Smooth muscle cell (in vitro differentiated cells): Measurements from ENCODE around the gene ZFHX3. TPM values are rescaled to one million over a fixed set of nuclear protein-coding genes. Genes with fewer than 3 reads are reported as not detected.
"Not testable (repeated sequence)": the region's sequence is repeated elsewhere in the genome, so short reads cannot be mapped to it uniquely, and the experiment has no call there.

Experiments used
- DNase-seq: peaks from one replicate; lab custom pipeline; 2025; ENCODE audit not compliant: unreplicated experiment; lab: John Stamatoyannopoulos, UW
- H2AFZ ChIP-seq: fragments of 200-600 bp; sonication (generic); 2 replicates; pipeline ENCODE4 v1.6.0; 2016; ENCODE audit warnings: antibody characterized with exemption, low read depth, mild to moderate bottlenecking
- H3F3A ChIP-seq: fragments of 200-600 bp; sonication (generic); 2 replicates; pipeline ENCODE4 v1.6.0; 2017; ENCODE audit warnings: antibody characterized with exemption, low read depth
- H3K27ac ChIP-seq: fragments of 200-600 bp; sonication (generic); 2 replicates; pipeline ENCODE4 v1.5.1; 2016; ENCODE audit warnings: low read depth, mild to moderate bottlenecking
- H3K27me3 ChIP-seq: fragments of 200-600 bp; sonication (generic); 2 replicates; pipeline ENCODE4 v1.6.1; 2016; ENCODE audit warnings: low read depth, mild to moderate bottlenecking
- H3K36me3 ChIP-seq: fragments of 200-600 bp; sonication (generic); 2 replicates; pipeline ENCODE4 v1.5.1; 2016; ENCODE audit warnings: low read depth
- H3K4me1 ChIP-seq: fragments of 200-600 bp; sonication (generic); 2 replicates; pipeline ENCODE4 v1.5.1; 2016; ENCODE audit warnings: low read depth
- H3K4me2 ChIP-seq: fragments of 200-600 bp; sonication (generic); 2 replicates; pipeline ENCODE4 v1.6.0; 2016; ENCODE audit warnings: mild to moderate bottlenecking
- H3K4me3 ChIP-seq: fragments of 200-600 bp; sonication (generic); 2 replicates; pipeline ENCODE4 v1.5.1; 2016; ENCODE audit warnings: mild to moderate bottlenecking
- H3K79me2 ChIP-seq: fragments of 200-600 bp; sonication (generic); 2 replicates; pipeline ENCODE4 v1.6.0; 2016; ENCODE audit warnings: low read depth, mild to moderate bottlenecking
- H3K9ac ChIP-seq: fragments of 200-600 bp; sonication (generic); 2 replicates; pipeline ENCODE4 v1.6.0; 2016; ENCODE audit warnings: low read depth
- H3K9me3 ChIP-seq: fragments of 200-600 bp; sonication (generic); replicated peaks from 2 replicates; pipeline ENCODE4 v1.5.1; 2016; ENCODE audit warnings: low read depth
- H4K20me1 ChIP-seq: fragments of 200-600 bp; sonication (generic); 2 replicates; pipeline ENCODE4 v1.6.0; 2016; ENCODE audit warnings: low read depth
- CTCF ChIP-seq: fragments of 200-600 bp; sonication (generic); IDR thresholded peaks from 2 replicates; pipeline ENCODE4 v1.5.1; 2017; ENCODE audit warnings: borderline replicate concordance, mild to moderate bottlenecking, antibody characterized with exemption; ENCODE audit not compliant: insufficient read depth, poor library complexity, severe bottlenecking
- WGBS: methylation state at CpG from one replicate; pipeline ENCODE4 v1.1.7; 2016; ENCODE audit warnings: low lambda C conversion rate; 5-methylcytosine and 5-hydroxymethylcytosine counted together
- polyA plus RNA-seq: library from polyadenylated mRNA; unstranded; fragments of >200 nt; fragmentation: Nextera tagmentation; extraction: Ambion mirVana; gene quantifications from 2 replicates; pipeline ENCODE4 v1.2.1, GENCODE V29; 2016
- total RNA-seq: library from RNA; depleted of rRNA; stranded (reverse); fragments of >200 nt; gene quantifications from 2 replicates; pipeline ENCODE4 v1.2.3, GENCODE V29; 2014

The ZFHX3 gene
- total and polyA plus RNA-seq, 2 experiments from 2014 or later = 3.1 to 9.8 TPM

GRCh38 chr16:72989579-72990551, 58.1 kb downstream of the ZFHX3 start:
- WGBS = 22% methylated on average over 19 of the region's 19 CpGs
- peaks cover 44% of the 10 kb centered on the region for H3K4me1 ChIP-seq
- no peak for TF ChIP-seq CTCF
- H3K9me3 ChIP-seq = no peaks in the 10 kb centered on the region
- H3K9ac ChIP-seq = peak overlapping the region; percentile 23
- no peaks in the 10 kb centered on the region for H3K27me3 ChIP-seq
- peaks cover 55% of the 10 kb centered on the region for H4K20me1 ChIP-seq
- H3K4me3 ChIP-seq = peak overlapping the region; percentile 8
- H3F3A ChIP-seq = peaks cover 6% of the 10 kb centered on the region
- peak overlapping the region; percentile 16 for H2AFZ ChIP-seq
- no peaks in the 10 kb centered on the region for H3K36me3 ChIP-seq
- peak overlapping the region; percentile 79 for H3K27ac ChIP-seq
- peaks cover 78% of the 10 kb centered on the region for H3K79me2 ChIP-seq
- DNase-seq = no peak
- peak overlapping the region; percentile 66 for H3K4me2 ChIP-seq

GRCh38 chr16:72989203-72989578, 58.7 kb downstream of the ZFHX3 start:
- peak overlapping the region; percentile 23 for H3K9ac ChIP-seq
- peaks cover 53% of the 10 kb centered on the region for H4K20me1 ChIP-seq
- H3K27ac ChIP-seq = peak overlapping the region; percentile 79
- H3K4me1 ChIP-seq = peaks cover 37% of the 10 kb centered on the region
- H3K4me2 ChIP-seq = peak overlapping the region; percentile 66
- 95% methylated on average over 7 of the region's 7 CpGs for WGBS
- not testable (repeated sequence) for H3K4me3 ChIP-seq, H3K36me3 ChIP-seq, DNase-seq, H3F3A ChIP-seq, H3K9me3 ChIP-seq, H3K27me3 ChIP-seq, H2AFZ ChIP-seq
- H3K79me2 ChIP-seq = peaks cover 78% of the 10 kb centered on the region

GRCh38 chr16:72988569-72988968, 59.4 kb downstream of the ZFHX3 start:
- H3K79me2 ChIP-seq = peaks cover 77% of the 10 kb centered on the region
- no peaks in the 10 kb centered on the region for H3K36me3 ChIP-seq
- no peaks in the 10 kb centered on the region for H3K9me3 ChIP-seq
- no peak overlapping the region for H3K4me3 ChIP-seq
- H3F3A ChIP-seq = peaks cover 6% of the 10 kb centered on the region
- H2AFZ ChIP-seq = no peak overlapping the region
- no peak overlapping the region for H3K4me2 ChIP-seq
- DNase-seq = no peak
- H3K27me3 ChIP-seq = no peaks in the 10 kb centered on the region
- no peak for TF ChIP-seq CTCF
- peaks cover 57% of the 10 kb centered on the region for H4K20me1 ChIP-seq
- peaks cover 37% of the 10 kb centered on the region for H3K4me1 ChIP-seq
- WGBS = 100% methylated on average over 1 of the region's 1 CpG
- H3K9ac ChIP-seq = no peak overlapping the region
- H3K27ac ChIP-seq = peak overlapping the region; percentile 79

GRCh38 chr16:72987480-72987901, 60.4 kb downstream of the ZFHX3 start:
- Histone ChIP-seq H3K9ac (no peak overlapping the region), H4K20me1 (peaks cover 56% of the 10 kb centered on the region), H3K36me3 (no peaks in the 10 kb centered on the region), H3K4me1 (peaks cover 36% of the 10 kb centered on the region), H3K9me3 (no peaks in the 10 kb centered on the region), H3K4me2 (no peak overlapping the region), H3K4me3 (no peak overlapping the region), H2AFZ (no peak overlapping the region), H3K79me2 (peaks cover 75% of the 10 kb centered on the region), H3F3A (peaks cover 6% of the 10 kb centered on the region), H3K27ac (no peak overlapping the region), H3K27me3 (no peaks in the 10 kb centered on the region)
- 91% methylated on average over 3 of the region's 3 CpGs for WGBS
- DNase-seq = no peak
- no peak for TF ChIP-seq CTCF
